GM19463 (cell line): ENCODE measurements around the gene LATS1.
"Not testable (repeated sequence)": the region's sequence is repeated elsewhere in the genome, so short reads cannot be mapped to it uniquely, and the experiment has no call there.

Experiments used
- ATAC-seq: cut with Tn5 transposase; IDR thresholded peaks from one replicate; pipeline ENCODE4 v1.9.1; 2021; ENCODE audit warnings: mild to moderate bottlenecking, moderate library complexity; ENCODE audit not compliant: unreplicated experiment

LATS1 gene

GRCh38 chr6:149672265-149672664 is 45.6 kb downstream of the LATS1 start:
- ATAC-seq: not testable (repeated sequence)

GRCh38 chr6:149660028-149660427 is 57.9 kb downstream of the LATS1 start:
- no peak for ATAC-seq

- no peak for ATAC-seq
These were observed 60.5 kb downstream of the LATS1 start for GRCh38 chr6:149657441-149657840.

GRCh38 chr6:149651056-149651455 is 66.8 kb downstream of the LATS1 start:
- ATAC-seq: no peak

- peak; percentile 86 for ATAC-seq
These were observed 69.5 kb downstream of the LATS1 start, which contains the start of gene KATNA1 for GRCh38 chr6:149648148-149649145. KATNA1 (minus strand) TSS chr6:149648714; CDS start chr6:149638547, 10,167 bp downstream.

GRCh38 chr6:149646599-149646998 is 71.3 kb downstream of the LATS1 start:
- ATAC-seq: no peak

GRCh38 chr6:149642829-149643580 is 74.9 kb downstream of the LATS1 start:
- ATAC-seq: no peak

- ATAC-seq: no peak
These were observed 81.8 kb downstream of the LATS1 start for GRCh38 chr6:149636124-149636523.

GRCh38 chr6:149634315-149634714 is 83.6 kb downstream of the LATS1 start:
- no peak for ATAC-seq

GRCh38 chr6:149628875-149629510 is 88.9 kb downstream of the LATS1 start:
- peak; percentile 87 for ATAC-seq

- no peak for ATAC-seq
These were observed 90.2 kb downstream of the LATS1 start for GRCh38 chr6:149627672-149628071.

- no peak for ATAC-seq
These were observed 102.1 kb downstream of the LATS1 start for GRCh38 chr6:149615805-149616204.

- ATAC-seq: no peak
These were observed 103.6 kb downstream of the LATS1 start for GRCh38 chr6:149614337-149614736.

GRCh38 chr6:149608381-149608982 is 109.4 kb downstream of the LATS1 start:
- peak; percentile 76 for ATAC-seq
